HepG2 (cell line): ENCODE data around the gene TMEM167B. TPM values are rescaled to one million over a fixed set of nuclear protein-coding genes. Genes with fewer than 3 reads are reported as not detected.

Experiments
- ATAC-seq: fragments of 200-7000 bp; cut with Tn5 transposase; 3 replicates; pipeline ENCODE4 v1.9.1; 2020; ENCODE audit warnings: mild to moderate bottlenecking, moderate library complexity
- BruUV-seq: library from RNA; stranded (reverse); fragments of 400-500 nt; replicated peaks from 2 replicates; lab custom pipeline; 2021; lab: Mats Ljungman, UMichigan
- CTCF ChIA-PET: fragments of 300-600 bp; formaldehyde crosslinking; extraction: SDS; loops from one replicate; lab custom pipeline; 2021; ENCODE audit warnings: low total read pairs, inconsistent platforms, low intra/inter-chr PET ratio; lab: Yijun Ruan, JAX
- POLR2A ChIA-PET: fragments of 350-600 bp; sonication (Branson Sonifier 250); formaldehyde crosslinking; loops from one replicate; lab custom pipeline; 2020; ENCODE audit warnings: antibody characterized with exemption, inconsistent platforms; lab: Yijun Ruan, JAX
- DNase-seq: peaks from one replicate; pipeline ENCODE4 v3.0.0-alpha.2; 2015; ENCODE audit warnings: low spot score
- FAIRE-seq: peaks from 3 replicates; lab custom pipeline; 2011; peaks lifted over from hg19 to GRCh38; lab: Jason Lieb, UNC
- H2AFZ ChIP-seq: one replicate; pipeline ENCODE4 v1.6.1; 2011; ENCODE audit warnings: low read length, inconsistent platforms
- H3K27ac ChIP-seq: fragments of 300-600 bp; 3 replicates; pipeline ENCODE4 v1.8.0; 2011; ENCODE audit warnings: mixed run types, mild to moderate bottlenecking, mixed read lengths, low read length, inconsistent platforms; ENCODE audit not compliant: insufficient read depth; ENCODE audit errors: extremely low read length
- H3K27me3 ChIP-seq, 2 experiments: fragments of 200-600 bp in 1 of 2; 2 replicates in 1 of 2; 3 replicates in 1 of 2; pipeline versions ENCODE4 v1.6.0 to v1.8.0; 2011; ENCODE audit warnings: low read length in 2 of 2, mild to moderate bottlenecking in 2 of 2, moderate library complexity in 2 of 2, inconsistent platforms in 1 of 2; ENCODE audit not compliant: insufficient read depth in 2 of 2, control insufficient read depth in 1 of 2
- H3K36me3 ChIP-seq, 2 experiments: fragments of 200-600 bp in 1 of 2; replicated peaks in 1 of 2; 2 replicates in 1 of 2; 3 replicates in 1 of 2; pipeline versions ENCODE4 v1.5.1 to v1.8.0; 2011; ENCODE audit warnings: low read length in 2 of 2, inconsistent platforms in 1 of 2; ENCODE audit not compliant: insufficient read depth in 2 of 2, control insufficient read depth in 1 of 2
- H3K4me1 ChIP-seq: 2 replicates; pipeline ENCODE4 v1.5.1; 2012; ENCODE audit warnings: low read length, inconsistent platforms; ENCODE audit not compliant: insufficient read depth
- H3K4me2 ChIP-seq: 2 replicates; pipeline ENCODE4 v1.6.0; 2011; ENCODE audit warnings: low read depth, low read length, inconsistent platforms
- H3K4me3 ChIP-seq, 3 experiments: fragments of 200-600 bp in 1 of 3; sonication (generic), shearing (Covaris generic) in 1 of 3; replicated peaks in 1 of 3; 2 replicates each; pipeline ENCODE4 v1.5.1; 2011 to 2016; ENCODE audit warnings: low read length in 3 of 3, inconsistent platforms in 2 of 3, low read depth in 2 of 3, mild to moderate bottlenecking in 2 of 3, control low read depth in 1 of 3, mixed read lengths in 1 of 3; ENCODE audit not compliant: insufficient read depth in 1 of 3
- H3K79me2 ChIP-seq: one replicate; pipeline ENCODE4 v1.6.1; 2011; ENCODE audit warnings: low read length, inconsistent platforms; ENCODE audit not compliant: insufficient read depth
- H3K9ac ChIP-seq: 2 replicates; pipeline ENCODE4 v1.6.0; 2011; ENCODE audit warnings: mild to moderate bottlenecking, low read depth, low read length, inconsistent platforms; ENCODE audit not compliant: insufficient read depth
- H3K9me3 ChIP-seq: 2 replicates; pipeline ENCODE4 v1.5.1; 2012; ENCODE audit warnings: mild to moderate bottlenecking, low read length
- H4K20me1 ChIP-seq: 2 replicates; pipeline ENCODE4 v1.6.0; 2011; ENCODE audit warnings: inconsistent platforms, mild to moderate bottlenecking, low read length, moderate library complexity; ENCODE audit not compliant: insufficient read depth
- E2F1 ChIP-seq: sonication (generic); formaldehyde crosslinking; IDR thresholded peaks from 2 replicates; pipeline ENCODE4 v1.5.0; 2020; ENCODE audit warnings: missing genetic modification reagents
- GABPA ChIP-seq, 2 experiments: IDR thresholded peaks; 2 replicates each; pipeline ENCODE4 v1.6.1; 2011 to 2016; ENCODE audit warnings: low read depth in 2 of 2, low read length in 1 of 2, missing biosample characterization in 1 of 2, missing genetic modification characterization in 1 of 2
- JUND ChIP-seq: sonication (generic); formaldehyde crosslinking; IDR thresholded peaks from 2 replicates; pipeline ENCODE4 v1.8.0; 2022; ENCODE audit warnings: mild to moderate bottlenecking, missing genetic modification reagents
- NCOA2 ChIP-seq: sonication (generic); formaldehyde crosslinking; IDR thresholded peaks from 2 replicates; pipeline ENCODE4 v1.8.0; 2022; ENCODE audit warnings: inconsistent platforms
- NR3C1 ChIP-seq: sonication (generic); formaldehyde crosslinking; IDR thresholded peaks from 2 replicates; pipeline ENCODE4 v1.4.0; 2020; ENCODE audit warnings: missing genetic modification reagents
- RFXANK ChIP-seq: IDR thresholded peaks from 2 replicates; pipeline ENCODE4 v1.6.1; 2016
- SIN3B ChIP-seq: fragments of 150-350 bp; IDR thresholded peaks from 2 replicates; pipeline ENCODE4 v1.6.1; 2014; ENCODE audit warnings: low read length
- STAT5B ChIP-seq: sonication (generic); formaldehyde crosslinking; IDR thresholded peaks from 2 replicates; pipeline ENCODE4 v1.4.0; 2020; ENCODE audit warnings: missing genetic modification reagents
- ZNF20 ChIP-seq: sonication (generic); formaldehyde crosslinking; IDR thresholded peaks from 2 replicates; pipeline ENCODE4 v1.4.0; 2020; ENCODE audit warnings: mild to moderate bottlenecking, moderate library complexity, missing genetic modification reagents
- WGBS: methylation state at CpG from one replicate; pipeline ENCODE4 v1.1.6; 2017; ENCODE audit warnings: low lambda C conversion rate; 5-methylcytosine and 5-hydroxymethylcytosine counted together
- in situ Hi-C: cut with HindIII; loops from 2 replicates; pipeline ENCODE4 v1.10.0; 2017; ENCODE audit warnings: low pct_unique_long_range_greater_than_20kb; ENCODE audit not compliant: extremely low pct_ligation_motif_present
- intact Hi-C: fragments of 100-400 bp; cut with micrococcal nuclease; formaldehyde crosslinking; loops from one replicate; pipeline ENCODE4 v1.10.0; 2022; ENCODE audit not compliant: unreplicated experiment
- polyA plus RNA-seq, 8 experiments: library from polyadenylated mRNA; depleted of rRNA in 3 of 8; stranded (reverse) in 7 of 8; unstranded in 1 of 8; fragments of >200 nt; fragmentation: Illumina TruSeq in 4 of 8; extraction: Trizol in 4 of 8; gene quantifications; 2 replicates each; pipeline versions ENCODE4 v1.2.1 to v1.2.3, GENCODE V29; 2011 to 2016; ENCODE audit warnings: low read depth in 4 of 8, missing spikeins in 1 of 8, mixed read lengths in 1 of 8; ENCODE audit not compliant: insufficient read depth in 1 of 8
- total RNA-seq, 5 experiments: library from RNA; depleted of rRNA; stranded (reverse); fragments of >200 nt; fragmentation: Illumina TruSeq; extraction: Trizol; gene quantifications; 2 replicates each; pipeline ENCODE4 v1.2.3, GENCODE V29; 2016; ENCODE audit warnings: low read depth in 1 of 5
- TF ChIP-seq, protein P1 (sequence below): sonication (generic); formaldehyde crosslinking; IDR thresholded peaks from 2 replicates; pipeline ENCODE4 v1.5.0; 2020; ENCODE audit warnings: mild to moderate bottlenecking, missing genetic modification reagents
- TF ChIP-seq, protein P2 (sequence below): sonication (generic); formaldehyde crosslinking; IDR thresholded peaks from 2 replicates; pipeline ENCODE4 v1.5.0; 2020; ENCODE audit warnings: missing genetic modification reagents, mild to moderate bottlenecking, borderline replicate concordance
- TF ChIP-seq, protein P3 (sequence below): sonication (generic); formaldehyde crosslinking; IDR thresholded peaks from 2 replicates; pipeline ENCODE4 v1.8.1; 2023; ENCODE audit warnings: mild to moderate bottlenecking, missing genetic modification reagents
- TF ChIP-seq, protein P4 (sequence below): sonication (generic); formaldehyde crosslinking; IDR thresholded peaks from 2 replicates; pipeline ENCODE4 v1.4.0; 2020; ENCODE audit warnings: missing genetic modification reagents

The TMEM167B gene
- total and polyA plus RNA-seq, 2 of the 13 experiments (the other 11 are each of a cell fraction or from before 2014, with no cell fraction given) = 9.5 to 22.4 TPM

GRCh38 chr1:109067883-109068282, 22.7 kb upstream of the TMEM167B start:
- Histone ChIP-seq H3K79me2 (peaks cover under 1% of the 10 kb centered on the region), H2AFZ (no peak overlapping the region), H3K4me3 (no peak overlapping the region), H3K9me3 (no peaks in the 10 kb centered on the region), H3K36me3 (peaks cover 3 to 18% of the 10 kb centered on the region in 2 experiments; a peak in 4 of 5 replicates), H3K4me1 (no peaks in the 10 kb centered on the region), H4K20me1 (no peaks in the 10 kb centered on the region), H3K27me3 (no peaks in the 10 kb centered on the region), H3K9ac (no peak overlapping the region), H3K4me2 (no peak overlapping the region), H3K27ac (no peak overlapping the region)
- ATAC-seq (no peak), DNase-seq (no peak), FAIRE-seq (no peak)
- in situ Hi-C loops (no loop called here), intact Hi-C loops (no loop called here)
- no TSS peak for BruUV-seq
- ChIA-PET POLR2A (no interaction called here), CTCF (no interaction called here)
- WGBS = 98% methylated on average over 8 of the region's 8 CpGs
- TF ChIP-seq, protein P1, sequence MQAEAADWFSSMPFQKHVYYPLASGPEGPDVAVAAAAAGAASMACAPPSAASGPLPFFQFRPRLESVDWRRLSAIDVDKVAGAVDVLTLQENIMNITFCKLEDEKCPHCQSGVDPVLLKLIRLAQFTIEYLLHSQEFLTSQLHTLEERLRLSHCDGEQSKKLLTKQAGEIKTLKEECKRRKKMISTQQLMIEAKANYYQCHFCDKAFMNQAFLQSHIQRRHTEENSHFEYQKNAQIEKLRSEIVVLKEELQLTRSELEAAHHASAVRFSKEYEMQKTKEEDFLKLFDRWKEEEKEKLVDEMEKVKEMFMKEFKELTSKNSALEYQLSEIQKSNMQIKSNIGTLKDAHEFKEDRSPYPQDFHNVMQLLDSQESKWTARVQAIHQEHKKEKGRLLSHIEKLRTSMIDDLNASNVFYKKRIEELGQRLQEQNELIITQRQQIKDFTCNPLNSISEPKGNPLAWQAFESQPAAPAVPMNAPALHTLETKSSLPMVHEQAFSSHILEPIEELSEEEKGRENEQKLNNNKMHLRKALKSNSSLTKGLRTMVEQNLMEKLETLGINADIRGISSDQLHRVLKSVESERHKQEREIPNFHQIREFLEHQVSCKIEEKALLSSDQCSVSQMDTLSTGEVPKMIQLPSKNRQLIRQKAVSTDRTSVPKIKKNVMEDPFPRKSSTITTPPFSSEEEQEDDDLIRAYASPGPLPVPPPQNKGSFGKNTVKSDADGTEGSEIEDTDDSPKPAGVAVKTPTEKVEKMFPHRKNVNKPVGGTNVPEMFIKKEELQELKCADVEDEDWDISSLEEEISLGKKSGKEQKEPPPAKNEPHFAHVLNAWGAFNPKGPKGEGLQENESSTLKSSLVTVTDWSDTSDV (CRISPR knock-in tag) = no peak
- no peak for TF ChIP-seq RFXANK
- TF ChIP-seq, protein P2, sequence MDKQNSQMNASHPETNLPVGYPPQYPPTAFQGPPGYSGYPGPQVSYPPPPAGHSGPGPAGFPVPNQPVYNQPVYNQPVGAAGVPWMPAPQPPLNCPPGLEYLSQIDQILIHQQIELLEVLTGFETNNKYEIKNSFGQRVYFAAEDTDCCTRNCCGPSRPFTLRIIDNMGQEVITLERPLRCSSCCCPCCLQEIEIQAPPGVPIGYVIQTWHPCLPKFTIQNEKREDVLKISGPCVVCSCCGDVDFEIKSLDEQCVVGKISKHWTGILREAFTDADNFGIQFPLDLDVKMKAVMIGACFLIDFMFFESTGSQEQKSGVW (CRISPR knock-in tag) = no peak
- TF ChIP-seq SIN3B = no peak
- TF ChIP-seq, protein P3, sequence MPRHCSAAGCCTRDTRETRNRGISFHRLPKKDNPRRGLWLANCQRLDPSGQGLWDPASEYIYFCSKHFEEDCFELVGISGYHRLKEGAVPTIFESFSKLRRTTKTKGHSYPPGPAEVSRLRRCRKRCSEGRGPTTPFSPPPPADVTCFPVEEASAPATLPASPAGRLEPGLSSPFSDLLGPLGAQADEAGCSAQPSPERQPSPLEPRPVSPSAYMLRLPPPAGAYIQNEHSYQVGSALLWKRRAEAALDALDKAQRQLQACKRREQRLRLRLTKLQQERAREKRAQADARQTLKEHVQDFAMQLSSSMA = no peak
- TF ChIP-seq JUND (CRISPR knock-in tag) = no peak
- no peak for TF ChIP-seq NR3C1 (CRISPR knock-in tag)
- TF ChIP-seq, protein P4, sequence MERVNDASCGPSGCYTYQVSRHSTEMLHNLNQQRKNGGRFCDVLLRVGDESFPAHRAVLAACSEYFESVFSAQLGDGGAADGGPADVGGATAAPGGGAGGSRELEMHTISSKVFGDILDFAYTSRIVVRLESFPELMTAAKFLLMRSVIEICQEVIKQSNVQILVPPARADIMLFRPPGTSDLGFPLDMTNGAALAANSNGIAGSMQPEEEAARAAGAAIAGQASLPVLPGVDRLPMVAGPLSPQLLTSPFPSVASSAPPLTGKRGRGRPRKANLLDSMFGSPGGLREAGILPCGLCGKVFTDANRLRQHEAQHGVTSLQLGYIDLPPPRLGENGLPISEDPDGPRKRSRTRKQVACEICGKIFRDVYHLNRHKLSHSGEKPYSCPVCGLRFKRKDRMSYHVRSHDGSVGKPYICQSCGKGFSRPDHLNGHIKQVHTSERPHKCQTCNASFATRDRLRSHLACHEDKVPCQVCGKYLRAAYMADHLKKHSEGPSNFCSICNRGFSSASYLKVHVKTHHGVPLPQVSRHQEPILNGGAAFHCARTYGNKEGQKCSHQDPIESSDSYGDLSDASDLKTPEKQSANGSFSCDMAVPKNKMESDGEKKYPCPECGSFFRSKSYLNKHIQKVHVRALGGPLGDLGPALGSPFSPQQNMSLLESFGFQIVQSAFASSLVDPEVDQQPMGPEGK (CRISPR knock-in tag) = no peak
- TF ChIP-seq ZNF20 (CRISPR knock-in tag) = no peak
- no peak for TF ChIP-seq GABPA (IDR thresholded peaks at IDR 0.05; ENCODE audit: low read depth, low read length)
- TF ChIP-seq GABPA (CRISPR knock-in tag; IDR thresholded peaks at IDR 0.05; ENCODE audit: low read depth) = no peak
- TF ChIP-seq NCOA2 = no peak
- no peak for TF ChIP-seq E2F1 (CRISPR knock-in tag)
- TF ChIP-seq STAT5B (CRISPR knock-in tag) = no peak
- TF ChIP-seq, all 625 proteins: peak for 0
